Sigmoid colon (tissue), 3 donors: Measurements from ENCODE around the gene CCDC92B.

ENCODE experiments used
- POLR2A ChIP-seq, 2 donors: fragments of 450-650 bp; IDR thresholded peaks; one replicate each; pipeline ENCODE4 v1.6.1; 2016; ENCODE audit warnings: antibody characterized with exemption in 2 of 2, mild to moderate bottlenecking in 2 of 2, moderate library complexity in 2 of 2
- TF ChIP-seq, protein P1 (sequence below), 4 experiments: fragments of 450-650 bp in 3 of 4; fragments of 200-600 bp in 1 of 4; IDR thresholded peaks; one replicate each; pipeline ENCODE4 v1.5.1; 2016 to 2019; ENCODE audit warnings: antibody characterized with exemption in 4 of 4, mild to moderate bottlenecking in 3 of 4, moderate library complexity in 2 of 4

DNA sequence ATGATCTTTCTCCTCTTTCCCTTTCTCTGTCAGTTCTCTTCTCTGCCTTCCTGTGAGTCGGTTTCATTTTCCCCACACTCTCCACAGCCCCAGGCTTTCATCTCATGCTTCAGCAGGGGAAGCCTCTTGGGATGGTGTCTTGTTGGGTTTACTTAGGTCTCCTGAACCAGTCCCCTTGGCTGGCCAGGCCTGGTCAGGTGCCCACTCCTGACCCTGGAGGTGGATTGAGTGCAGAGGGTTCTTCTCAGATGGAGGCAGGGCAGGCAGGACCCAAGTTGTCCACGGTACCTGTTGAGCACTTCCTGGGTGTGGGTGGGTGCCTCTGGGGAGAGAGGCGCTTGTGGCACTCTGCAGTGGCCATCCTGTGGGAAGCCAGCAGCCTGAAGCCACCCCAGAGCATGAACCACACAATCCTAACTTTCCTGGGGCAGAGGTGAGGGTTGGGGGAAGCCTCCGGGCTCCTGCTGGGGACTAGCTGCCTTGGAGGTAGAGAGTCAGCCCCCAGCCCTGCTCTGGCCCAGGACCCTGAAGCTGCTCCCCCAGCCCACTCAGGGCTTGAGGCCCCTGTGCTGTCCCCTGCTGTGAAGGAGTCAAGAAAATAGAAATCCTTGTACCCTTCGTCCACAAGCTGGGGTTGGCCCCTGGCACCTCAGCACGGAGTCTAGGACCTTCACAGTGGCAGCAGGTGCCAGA lies 44.8 kb upstream of the CCDC92B start:
- TF ChIP-seq POLR2A (IDR thresholded peaks at IDR 0.05) = no peak
- TF ChIP-seq, protein P1, sequence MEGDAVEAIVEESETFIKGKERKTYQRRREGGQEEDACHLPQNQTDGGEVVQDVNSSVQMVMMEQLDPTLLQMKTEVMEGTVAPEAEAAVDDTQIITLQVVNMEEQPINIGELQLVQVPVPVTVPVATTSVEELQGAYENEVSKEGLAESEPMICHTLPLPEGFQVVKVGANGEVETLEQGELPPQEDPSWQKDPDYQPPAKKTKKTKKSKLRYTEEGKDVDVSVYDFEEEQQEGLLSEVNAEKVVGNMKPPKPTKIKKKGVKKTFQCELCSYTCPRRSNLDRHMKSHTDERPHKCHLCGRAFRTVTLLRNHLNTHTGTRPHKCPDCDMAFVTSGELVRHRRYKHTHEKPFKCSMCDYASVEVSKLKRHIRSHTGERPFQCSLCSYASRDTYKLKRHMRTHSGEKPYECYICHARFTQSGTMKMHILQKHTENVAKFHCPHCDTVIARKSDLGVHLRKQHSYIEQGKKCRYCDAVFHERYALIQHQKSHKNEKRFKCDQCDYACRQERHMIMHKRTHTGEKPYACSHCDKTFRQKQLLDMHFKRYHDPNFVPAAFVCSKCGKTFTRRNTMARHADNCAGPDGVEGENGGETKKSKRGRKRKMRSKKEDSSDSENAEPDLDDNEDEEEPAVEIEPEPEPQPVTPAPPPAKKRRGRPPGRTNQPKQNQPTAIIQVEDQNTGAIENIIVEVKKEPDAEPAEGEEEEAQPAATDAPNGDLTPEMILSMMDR (IDR thresholded peaks at IDR 0.05) = no peak
